ENCODE results near the gene CCNY.

- TF ChIP-seq POLR2AphosphoS5 (IDR thresholded peaks at IDR 0.05) (no peak), CTCF (IDR thresholded peaks at IDR 0.05) (no peak)
These were observed 102.6 kb downstream of the CCNY start for GRCh38 chr10:35438718-35439571.

All from prostate gland (tissue), 2 donors.